HCT116 (cell line): ENCODE measurements around the gene BPIFB6. TPM values are rescaled to one million over a fixed set of nuclear protein-coding genes. Genes with fewer than 3 reads are reported as not detected.

ENCODE experiments used
- ATAC-seq: fragments of 200-7000 bp; cut with Tn5 transposase; 2 replicates; pipeline ENCODE4 v1.9.1; 2020; ENCODE audit warnings: mild to moderate bottlenecking, moderate library complexity
- BruUV-seq: library from RNA; stranded (reverse); fragments of 400-500 nt; replicated peaks from 2 replicates; lab custom pipeline; 2021; lab: Mats Ljungman, UMichigan
- CTCF ChIA-PET: fragments of 300-600 bp; sonication (Branson Sonifier 250); formaldehyde crosslinking; loops from one replicate; lab custom pipeline; 2021; ENCODE audit warnings: antibody characterized with exemption; lab: Charles Lee
- POLR2A ChIA-PET: fragments of 300-600, 350-600 bp; sonication (Branson Sonifier 250); formaldehyde crosslinking; loops from one replicate; lab custom pipeline; 2021; ENCODE audit warnings: antibody characterized with exemption; lab: Charles Lee
- RAD21 ChIA-PET, 2 experiments: fragments of 300-600 bp; sonication (Branson Sonifier 250); formaldehyde crosslinking; loops; one replicate each; lab custom pipeline; 2023; ENCODE audit warnings: low total read pairs in 2 of 2; ENCODE audit not compliant: uncharacterized antibody in 2 of 2, unreplicated experiment in 2 of 2, low non-redundant PET in 1 of 2; lab: Charles Lee
- DNase-seq: peaks from one replicate; pipeline ENCODE4 v3.0.0-alpha.2; 2010; ENCODE audit warnings: low read depth, low spot score
- H2AFZ ChIP-seq: fragments of 200-600 bp; shearing (Covaris generic), sonication (generic); 2 replicates; pipeline ENCODE4 v1.6.1; 2017; ENCODE audit warnings: low read depth, mixed run types, mixed read lengths, antibody characterized with exemption, low read length; ENCODE audit not compliant: poor library complexity, severe bottlenecking
- H3K27ac ChIP-seq: 2 replicates; pipeline ENCODE4 v1.5.1; 2012; ENCODE audit warnings: low read depth, low read length
- H3K27me3 ChIP-seq: fragments of 200-600 bp; sonication (generic); 2 replicates; pipeline ENCODE4 v1.6.1; 2016; ENCODE audit warnings: mixed run types, low read length, mixed read lengths; ENCODE audit not compliant: insufficient read depth
- H3K36me3 ChIP-seq, 2 experiments: fragments of 200-500 bp in 1 of 2; fragments of 200-600 bp in 1 of 2; sonication (Bioruptor generic) in 1 of 2; sonication (generic) in 1 of 2; 2 replicates each; pipeline versions ENCODE4 v1.5.1 to v1.6.1; 2014 to 2016; ENCODE audit warnings: low read length in 2 of 2, inconsistent platforms in 1 of 2, mixed read lengths in 1 of 2, mixed run types in 1 of 2; ENCODE audit not compliant: insufficient read depth in 2 of 2, control insufficient read depth in 1 of 2
- H3K4me1 ChIP-seq, 2 experiments: fragments of 200-600 bp in 1 of 2; sonication (generic) in 1 of 2; 2 replicates each; pipeline versions ENCODE4 v1.5.1 to v1.6.1; 2012 to 2017; ENCODE audit warnings: low read length in 2 of 2, inconsistent platforms in 1 of 2, mild to moderate bottlenecking in 1 of 2, mixed read lengths in 1 of 2, mixed run types in 1 of 2, moderate library complexity in 1 of 2; ENCODE audit not compliant: insufficient read depth in 2 of 2, control insufficient read depth in 1 of 2
- H3K4me2 ChIP-seq: fragments of 200-600 bp; sonication (generic); 2 replicates; pipeline ENCODE4 v1.6.1; 2017; ENCODE audit warnings: mixed run types, low read length, mixed read lengths
- H3K4me3 ChIP-seq, 2 experiments: fragments of 200-600 bp in 1 of 2; sonication (generic) in 1 of 2; replicated peaks in 1 of 2; 2 replicates each; pipeline ENCODE4 v1.5.1; 2011 to 2016; ENCODE audit warnings: low read length in 2 of 2, control low read depth in 1 of 2, low read depth in 1 of 2, mild to moderate bottlenecking in 1 of 2, mixed read lengths in 1 of 2, mixed run types in 1 of 2
- H3K79me2 ChIP-seq: fragments of 200-600 bp; sonication (generic); 2 replicates; pipeline ENCODE4 v1.6.1; 2017; ENCODE audit warnings: mild to moderate bottlenecking, mixed run types, low read length, moderate library complexity, mixed read lengths; ENCODE audit not compliant: insufficient read depth
- H3K9ac ChIP-seq: fragments of 200-600 bp; sonication (generic); 2 replicates; pipeline ENCODE4 v1.6.1; 2016; ENCODE audit warnings: low read length, mixed read lengths
- H3K9me2 ChIP-seq: fragments of 200-600 bp; sonication (generic), shearing (Covaris generic); 2 replicates; pipeline ENCODE4 v1.6.1; 2017; ENCODE audit warnings: mixed run types, mild to moderate bottlenecking, moderate library complexity; ENCODE audit not compliant: insufficient read depth
- H3K9me3 ChIP-seq, 2 experiments: fragments of 200-500 bp in 1 of 2; fragments of 200-600 bp in 1 of 2; sonication (Bioruptor generic) in 1 of 2; sonication (generic) in 1 of 2; 2 replicates each; pipeline ENCODE4 v1.6.1; 2014 to 2017; ENCODE audit warnings: low read length in 2 of 2, mixed read lengths in 2 of 2, inconsistent platforms in 1 of 2, low read depth in 1 of 2, mild to moderate bottlenecking in 1 of 2, mixed run types in 1 of 2, moderate library complexity in 1 of 2; ENCODE audit not compliant: control insufficient read depth in 1 of 2, insufficient read depth in 1 of 2
- H4K20me1 ChIP-seq: fragments of 200-600 bp; sonication (generic), shearing (Covaris generic); 2 replicates; pipeline ENCODE4 v1.6.1; 2017; ENCODE audit warnings: mixed run types, mild to moderate bottlenecking, moderate library complexity; ENCODE audit not compliant: insufficient read depth
- ATF3 ChIP-seq: IDR thresholded peaks from 2 replicates; pipeline ENCODE4 v1.6.1; 2012
- CBX3 ChIP-seq: IDR thresholded peaks from 2 replicates; pipeline ENCODE4 v1.6.1; 2012; ENCODE audit warnings: low read depth
- CTCF ChIP-seq, 3 experiments: fragments of 200-600 bp in 1 of 3; sonication (generic) in 1 of 3; IDR thresholded peaks in 2 of 3; conservative IDR thresholded peaks in 1 of 3; 2 replicates each; pipeline ENCODE4 v1.5.1; 2012 to 2017; ENCODE audit warnings: low read depth in 2 of 3, low read length in 2 of 3, antibody characterized with exemption in 1 of 3, borderline replicate concordance in 1 of 3, control low read depth in 1 of 3, mild to moderate bottlenecking in 1 of 3, mixed read lengths in 1 of 3, mixed run types in 1 of 3, moderate library complexity in 1 of 3; ENCODE audit not compliant: insufficient read depth in 1 of 3
- POLR2AphosphoS5 ChIP-seq: IDR thresholded peaks from 2 replicates; pipeline ENCODE4 v1.6.1; 2011; ENCODE audit warnings: mild to moderate bottlenecking, low read depth, low read length, moderate library complexity
- RAD21 ChIP-seq: IDR thresholded peaks from 2 replicates; pipeline ENCODE4 v1.6.1; 2012; ENCODE audit warnings: low read depth, mild to moderate bottlenecking
- SP1 ChIP-seq: IDR thresholded peaks from 2 replicates; pipeline ENCODE4 v1.6.1; 2012; ENCODE audit warnings: low read depth
- SRF ChIP-seq: IDR thresholded peaks from 2 replicates; pipeline ENCODE4 v1.6.1; 2012; ENCODE audit warnings: low read depth
- ZBTB33 ChIP-seq: IDR thresholded peaks from 2 replicates; pipeline ENCODE4 v1.6.1; 2011; ENCODE audit warnings: mild to moderate bottlenecking, low read length, moderate library complexity; ENCODE audit not compliant: insufficient replicate concordance; ENCODE audit errors: extremely low read depth
- intact Hi-C: fragments of 100-400 bp; cut with micrococcal nuclease; formaldehyde crosslinking; loops from 2 replicates; pipeline ENCODE4 v1.10.0; 2022
- total RNA-seq: library from RNA; stranded (reverse); gene quantifications from one replicate; pipeline ENCODE4 v1.2.1, GENCODE V29; 2021; ENCODE audit not compliant: unreplicated experiment
- TF ChIP-seq, protein P1 (sequence below): IDR thresholded peaks from 2 replicates; pipeline ENCODE4 v1.6.1; 2012

Gene BPIFB6
- total RNA-seq, 1 experiment from 2014 or later, result not detected

DNA sequence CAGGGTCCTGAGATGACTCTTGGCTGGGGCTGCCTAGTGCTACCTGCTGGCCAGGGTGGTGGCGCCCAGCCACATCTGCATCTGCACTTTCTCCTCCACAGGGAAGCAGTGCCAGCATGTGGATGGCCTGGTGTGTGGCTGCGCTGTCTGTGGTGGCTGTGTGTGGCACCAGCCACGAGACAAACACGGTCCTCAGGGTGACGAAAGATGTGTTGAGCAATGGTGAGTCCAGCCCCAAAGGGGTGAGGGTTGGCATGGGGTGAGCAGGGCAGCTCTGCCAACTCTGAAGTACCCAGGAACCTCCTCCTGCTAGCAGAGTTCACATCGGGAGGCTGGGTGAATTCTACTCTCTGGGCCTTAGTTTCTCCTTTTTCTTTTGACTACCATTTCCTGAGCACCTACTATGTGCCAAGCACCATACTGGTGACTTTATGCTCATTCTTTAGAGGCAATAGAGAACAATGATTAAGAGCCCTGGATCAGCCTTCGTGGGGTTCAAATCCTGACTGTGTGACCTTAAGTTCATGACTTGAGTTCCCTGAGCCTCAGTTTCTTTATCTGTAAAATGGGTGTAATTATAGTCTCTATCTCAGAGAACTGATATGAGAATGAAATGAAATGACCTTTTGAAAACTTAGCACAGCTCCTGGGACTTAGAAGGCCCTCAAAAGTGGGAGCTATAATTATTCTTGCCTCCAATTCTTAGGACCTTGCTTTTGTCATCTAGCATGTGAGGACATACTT, 50.1 kb downstream of the BPIFB6 start:
- RAD21 ChIA-PET, result interaction anchor here in 1 of 2 experiments (0.7 kb wide), 1 partner anchor 14 kb away, joined by 3 read pairs; no protein-coding TSS in a partner anchor
- no peak overlapping the region for H3K4me2 ChIP-seq
- intact Hi-C loops, result no loop called here
- BruUV-seq, result no TSS peak
- H3K27ac ChIP-seq, result no peak overlapping the region
- H3K27me3 ChIP-seq, result no peaks in the 10 kb centered on the region
- no peaks in the 10 kb centered on the region for H4K20me1 ChIP-seq
- ATAC-seq (no peak), DNase-seq (no peak)
- no peaks in the 10 kb centered on the region for H3K79me2 ChIP-seq
- H3K9me2 ChIP-seq, result no peaks in the 10 kb centered on the region
- no peak overlapping the region for H3K9ac ChIP-seq
- no peak overlapping the region for H3K4me3 ChIP-seq
- peaks cover 5 to 11% of the 10 kb centered on the region in 2 experiments; a peak in 3 of 4 replicates for H3K4me1 ChIP-seq
- H3K9me3 ChIP-seq, result no peaks in the 10 kb centered on the region
- POLR2A ChIA-PET, result no interaction called here
- no peak overlapping the region for H2AFZ ChIP-seq
- TF ChIP-seq ATF3 (no peak), ZBTB33 (no peak), POLR2AphosphoS5 (no peak)
- CTCF ChIA-PET, result no interaction called here
- H3K36me3 ChIP-seq, result no peaks in the 10 kb centered on the region

- Histone ChIP-seq H3K9me2 (no peaks in the 10 kb centered on the region), H3K36me3 (no peaks in the 10 kb centered on the region), H4K20me1 (no peaks in the 10 kb centered on the region), H3K27ac (no peak overlapping the region), H3K27me3 (no peaks in the 10 kb centered on the region), H2AFZ (no peak overlapping the region), H3K4me1 (peaks cover 0 to 1% of the 10 kb centered on the region in 2 experiments; a peak in 1 of 4 replicates), H3K9me3 (no peaks in the 10 kb centered on the region), H3K79me2 (no peaks in the 10 kb centered on the region), H3K9ac (no peak overlapping the region), H3K4me2 (no peak overlapping the region), H3K4me3 (no peak overlapping the region)
- DNase-seq (no peak), ATAC-seq (no peak)
- no TSS peak for BruUV-seq
- RAD21 ChIA-PET, result interaction anchor here in 1 of 2 experiments (0.7 kb wide), 1 partner anchor 14 kb away, joined by 3 read pairs; no protein-coding TSS in a partner anchor
- POLR2A ChIA-PET, result no interaction called here
- intact Hi-C loops, result no loop called here
- CTCF ChIA-PET, result no interaction called here
- TF ChIP-seq POLR2AphosphoS5, result no peak
- no peak for TF ChIP-seq CBX3
- no peak for TF ChIP-seq SP1
- TF ChIP-seq ATF3, result no peak
- TF ChIP-seq ZBTB33, result no peak
- TF ChIP-seq RAD21, result no peak
- TF ChIP-seq, protein P1, sequence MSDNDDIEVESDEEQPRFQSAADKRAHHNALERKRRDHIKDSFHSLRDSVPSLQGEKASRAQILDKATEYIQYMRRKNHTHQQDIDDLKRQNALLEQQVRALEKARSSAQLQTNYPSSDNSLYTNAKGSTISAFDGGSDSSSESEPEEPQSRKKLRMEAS, result no peak
- no peak for TF ChIP-seq CTCF (IDR thresholded peaks at IDR 0.05 in 2 of 3, conservative IDR thresholded peaks at IDR 0.05 in 1 of 3; ENCODE audit: borderline replicate concordance in 1 of 3, insufficient read depth in 1 of 3, low read depth in 2 of 3, low read length in 2 of 3)
- TF ChIP-seq SRF, result no peak
Observed at GRCh38 chr20:33082546-33082945, 51.1 kb downstream of the BPIFB6 start.
